ENCODE results near the gene STARD9. TPM values are rescaled to one million over a fixed set of nuclear protein-coding genes. Genes with fewer than 3 reads are reported as not detected.

Gene STARD9
- total RNA-seq, 6 experiments from 2014 or later = 1.9 to 2.8 (median 2.3) TPM

- no peak for TF ChIP-seq CTCF (IDR thresholded peaks at IDR 0.05)
- peaks cover 17% of the 10 kb centered on the region for H3K36me3 Mint-ChIP-seq (ENCODE audit: low read depth)
- no peak for DNase-seq
- no peaks in the 10 kb centered on the region for H3K9me3 Mint-ChIP-seq
- H3K27me3 Mint-ChIP-seq (ENCODE audit: insufficient read depth) = no peaks in the 10 kb centered on the region
- no peak overlapping the region; the same call in 1 of the 2 replicates for H3K27ac Mint-ChIP-seq
- no peak overlapping the region for H3K4me3 Mint-ChIP-seq
- peaks cover 20% of the 10 kb centered on the region for H3K4me1 Mint-ChIP-seq (ENCODE audit: low read depth)
Observed at GRCh38 chr15:42603978-42604377, 28.6 kb downstream of the STARD9 start.

GRCh38 chr15:42604894-42605744 is 29.7 kb downstream of the STARD9 start:
- Mint-ChIP-seq H3K9me3 (no peaks in the 10 kb centered on the region), H3K27me3 (ENCODE audit: insufficient read depth) (no peaks in the 10 kb centered on the region), H3K36me3 (ENCODE audit: low read depth) (peaks cover 6% of the 10 kb centered on the region; the same call in 1 of the 2 replicates), H3K4me1 (ENCODE audit: low read depth) (peaks cover 20% of the 10 kb centered on the region), H3K27ac (peak overlapping the region; percentile 72), H3K4me3 (peak overlapping the region; percentile 47)
- no peak for TF ChIP-seq CTCF (IDR thresholded peaks at IDR 0.05)
- DNase-seq = no peak

- no peak for DNase-seq
- Mint-ChIP-seq H3K9me3 (no peaks in the 10 kb centered on the region), H3K27ac (no peak overlapping the region)
Observed at GRCh38 chr15:42605796-42606195, 30.4 kb downstream of the STARD9 start.

GRCh38 chr15:42608110-42608531 is 32.7 kb downstream of the STARD9 start:
- peaks cover 20% of the 10 kb centered on the region for H3K4me1 Mint-ChIP-seq (ENCODE audit: low read depth)
- no peak for DNase-seq
- no peaks in the 10 kb centered on the region for H3K36me3 Mint-ChIP-seq (ENCODE audit: low read depth)
- no peaks in the 10 kb centered on the region for H3K27me3 Mint-ChIP-seq (ENCODE audit: insufficient read depth)
- no peak overlapping the region for H3K4me3 Mint-ChIP-seq
- no peaks in the 10 kb centered on the region for H3K9me3 Mint-ChIP-seq
- H3K27ac Mint-ChIP-seq = no peak overlapping the region
- TF ChIP-seq CTCF (IDR thresholded peaks at IDR 0.05) = no peak

More at GRCh38 chr15:42605796-42606195, 30.4 kb downstream of the STARD9 start:
- no peak overlapping the region for H3K4me3 Mint-ChIP-seq
- TF ChIP-seq CTCF (IDR thresholded peaks at IDR 0.05) = no peak
- H3K36me3 Mint-ChIP-seq (ENCODE audit: low read depth) = 0 out of 2 replicates have a peak, but pooled peaks cover 4% of the 10 kb centered on the region
- peaks cover 20% of the 10 kb centered on the region for H3K4me1 Mint-ChIP-seq (ENCODE audit: low read depth)
- no peaks in the 10 kb centered on the region for H3K27me3 Mint-ChIP-seq (ENCODE audit: insufficient read depth)

GRCh38 chr15:42608752-42609488 is 33.5 kb downstream of the STARD9 start:
- H3K4me1 Mint-ChIP-seq (ENCODE audit: low read depth) = peaks cover 20% of the 10 kb centered on the region
- no peak overlapping the region for H3K4me3 Mint-ChIP-seq
- no peak overlapping the region for H3K27ac Mint-ChIP-seq
- DNase-seq = no peak
- TF ChIP-seq CTCF (IDR thresholded peaks at IDR 0.05) = no peak
- no peaks in the 10 kb centered on the region for H3K36me3 Mint-ChIP-seq (ENCODE audit: low read depth)
- H3K27me3 Mint-ChIP-seq (ENCODE audit: insufficient read depth) = no peaks in the 10 kb centered on the region
- H3K9me3 Mint-ChIP-seq = no peaks in the 10 kb centered on the region
